LNCAP (cell line): ENCODE results near the gene DAAM2.

Experiments
- TF ChIP-seq, protein P1 (sequence below): fragments of 450-650 bp; IDR thresholded peaks from 2 replicates; pipeline ENCODE4 v1.5.1; 2017; ENCODE audit warnings: mild to moderate bottlenecking

DAAM2 gene

DNA sequence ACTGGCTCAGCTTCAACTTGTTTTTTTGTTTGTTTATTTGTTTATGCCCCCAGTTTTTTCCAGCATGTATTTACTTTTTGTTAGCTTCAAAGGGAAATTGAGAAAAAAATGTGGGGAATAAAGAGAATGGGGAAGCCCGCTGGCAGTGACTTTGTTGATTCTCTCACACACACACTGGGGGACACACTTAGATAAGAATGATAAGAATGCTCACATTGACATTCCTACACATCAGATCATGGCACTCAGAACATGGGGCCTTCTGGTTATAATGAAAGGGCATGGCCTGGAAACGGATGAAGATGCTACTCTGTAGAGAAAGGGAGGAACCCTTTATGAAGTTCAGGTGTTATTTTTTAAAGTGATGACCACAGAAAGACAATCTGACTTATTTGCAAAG is 15.6 kb upstream of the DAAM2 start:
- TF ChIP-seq, protein P1, sequence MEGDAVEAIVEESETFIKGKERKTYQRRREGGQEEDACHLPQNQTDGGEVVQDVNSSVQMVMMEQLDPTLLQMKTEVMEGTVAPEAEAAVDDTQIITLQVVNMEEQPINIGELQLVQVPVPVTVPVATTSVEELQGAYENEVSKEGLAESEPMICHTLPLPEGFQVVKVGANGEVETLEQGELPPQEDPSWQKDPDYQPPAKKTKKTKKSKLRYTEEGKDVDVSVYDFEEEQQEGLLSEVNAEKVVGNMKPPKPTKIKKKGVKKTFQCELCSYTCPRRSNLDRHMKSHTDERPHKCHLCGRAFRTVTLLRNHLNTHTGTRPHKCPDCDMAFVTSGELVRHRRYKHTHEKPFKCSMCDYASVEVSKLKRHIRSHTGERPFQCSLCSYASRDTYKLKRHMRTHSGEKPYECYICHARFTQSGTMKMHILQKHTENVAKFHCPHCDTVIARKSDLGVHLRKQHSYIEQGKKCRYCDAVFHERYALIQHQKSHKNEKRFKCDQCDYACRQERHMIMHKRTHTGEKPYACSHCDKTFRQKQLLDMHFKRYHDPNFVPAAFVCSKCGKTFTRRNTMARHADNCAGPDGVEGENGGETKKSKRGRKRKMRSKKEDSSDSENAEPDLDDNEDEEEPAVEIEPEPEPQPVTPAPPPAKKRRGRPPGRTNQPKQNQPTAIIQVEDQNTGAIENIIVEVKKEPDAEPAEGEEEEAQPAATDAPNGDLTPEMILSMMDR = no peak

DNA sequence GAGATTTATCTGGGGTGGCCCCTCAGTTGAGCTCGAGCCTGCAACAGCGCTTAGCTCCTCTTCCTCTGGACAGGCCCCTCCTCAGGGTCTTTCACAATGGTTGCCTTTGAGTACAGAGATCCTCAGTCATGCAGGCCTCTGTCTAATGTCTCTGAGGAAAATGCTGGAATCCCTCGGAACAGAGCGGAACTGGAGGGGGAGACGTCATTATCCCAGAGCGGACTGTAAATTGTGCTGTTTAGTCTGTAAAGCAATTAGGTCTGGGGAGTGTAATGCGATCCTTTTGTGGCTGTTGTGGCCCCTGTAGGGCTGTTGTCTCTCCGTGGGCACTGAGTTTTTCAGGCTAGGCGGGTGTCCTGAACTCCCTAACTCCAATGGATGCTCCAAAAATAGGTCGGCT is 15.0 kb upstream of the DAAM2 start:
- TF ChIP-seq, protein P1 = no peak

DNA sequence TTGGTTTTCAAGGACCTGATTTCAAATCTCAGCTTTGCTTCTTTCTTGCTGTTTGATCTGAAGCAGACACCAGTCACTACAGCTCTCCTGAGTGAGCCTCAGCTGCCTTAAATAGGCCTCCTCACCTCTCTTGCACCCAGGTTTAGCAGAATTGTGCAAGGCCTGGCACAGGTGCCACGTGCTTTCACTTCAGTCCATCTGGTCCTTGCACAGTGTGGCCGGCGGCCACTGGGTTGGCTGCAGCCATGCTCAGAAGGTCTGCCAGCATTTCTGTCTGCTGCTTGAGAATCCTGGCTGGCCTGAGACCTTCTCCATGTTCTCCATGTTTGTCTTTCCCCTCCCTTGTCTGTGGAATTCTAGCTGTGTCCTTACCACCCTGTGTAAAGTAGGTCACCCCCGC is 14.5 kb upstream of the DAAM2 start:
- TF ChIP-seq, protein P1 = no peak

DNA sequence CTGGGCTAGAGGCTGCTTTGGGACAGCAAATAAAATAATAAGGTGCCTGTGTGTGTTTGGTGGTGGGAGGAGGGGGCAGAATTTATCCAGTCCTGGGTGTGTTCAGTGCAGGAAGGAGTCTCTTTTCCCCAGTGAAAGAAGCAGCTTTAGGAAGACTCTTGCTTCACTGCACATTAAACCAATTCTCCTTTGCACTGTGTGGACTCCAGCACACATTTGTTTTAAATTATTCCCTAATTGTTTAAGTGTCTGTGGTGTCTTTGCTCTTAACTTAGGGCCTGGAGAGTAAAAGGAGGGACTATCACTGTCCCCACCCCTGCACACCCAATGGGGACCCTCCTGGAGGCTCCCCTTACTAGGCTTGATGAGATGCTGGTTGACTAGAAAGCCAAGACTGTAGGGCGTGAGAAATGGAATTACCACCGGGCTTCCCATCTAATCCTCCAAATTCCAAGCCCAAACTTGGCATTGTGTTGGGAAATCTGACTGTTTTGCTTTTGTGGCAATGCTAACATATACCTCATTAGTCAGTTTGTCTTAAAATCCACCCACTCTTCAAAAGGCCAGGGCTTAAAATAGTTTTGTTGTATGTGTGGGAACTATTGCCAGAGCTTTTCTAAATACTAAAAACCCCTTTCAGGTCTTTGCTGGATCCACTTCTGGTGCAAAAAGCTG is 13.5 kb upstream of the DAAM2 start:
- TF ChIP-seq, protein P1 = no peak

DNA sequence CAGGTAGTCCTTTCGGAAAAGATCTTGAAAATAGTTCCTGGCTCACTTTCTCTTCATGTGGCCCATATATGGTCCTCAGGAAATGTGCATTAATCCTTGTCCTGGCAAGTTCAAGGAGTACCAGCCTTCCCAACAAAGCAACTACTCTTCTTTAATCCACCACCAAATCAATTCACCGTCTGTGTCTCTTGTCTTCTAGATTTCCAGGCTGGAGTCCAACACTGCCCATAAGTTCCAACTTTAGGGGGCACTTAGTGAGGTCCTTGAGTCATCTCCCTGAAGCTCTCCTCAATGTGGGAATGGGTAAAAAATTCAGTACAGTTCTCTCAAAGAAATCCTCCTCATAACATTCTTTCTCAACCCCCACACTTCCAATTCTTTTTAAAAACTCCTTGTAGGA is 6.9 kb upstream of the DAAM2 start:
- TF ChIP-seq, protein P1 = no peak

DNA sequence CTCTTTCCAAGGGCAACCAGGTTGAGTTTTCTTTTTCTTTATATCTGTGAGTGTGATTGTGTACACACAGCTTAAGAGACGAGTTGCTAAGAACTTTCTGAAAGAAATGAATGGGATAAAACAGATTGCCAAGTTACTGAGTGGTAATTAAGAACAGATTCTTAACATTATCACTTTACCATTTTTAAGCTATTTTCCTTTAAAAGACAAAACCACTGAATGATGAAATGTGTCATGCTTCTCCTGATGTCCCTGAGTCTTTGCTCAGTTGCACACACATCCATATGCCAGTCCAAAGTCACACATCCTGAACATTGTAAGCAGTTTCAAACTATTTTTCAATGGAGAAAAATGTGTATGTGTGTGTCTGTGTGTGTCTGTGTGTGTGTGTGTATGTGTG is 5.5 kb upstream of the DAAM2 start:
- TF ChIP-seq, protein P1 = no peak

DNA sequence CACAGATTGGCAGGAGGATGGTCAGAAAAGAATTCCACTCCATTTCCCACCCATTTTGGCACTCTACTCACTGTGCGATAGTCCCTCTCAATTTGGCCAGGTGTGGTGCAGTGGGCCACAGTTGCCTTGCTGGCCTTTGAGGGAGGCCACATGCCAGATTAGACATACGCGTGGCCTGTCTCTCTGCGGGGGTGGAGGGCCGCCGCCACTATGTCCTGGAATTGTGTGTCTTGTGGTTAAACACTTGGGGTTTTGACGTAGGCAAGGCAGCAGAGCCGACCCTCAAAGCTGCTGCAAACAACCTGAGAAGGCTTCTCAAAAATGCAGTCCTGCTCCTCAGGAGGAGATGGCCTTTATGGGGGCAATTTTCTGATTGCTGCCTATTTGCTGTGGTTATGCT is 4.9 kb upstream of the DAAM2 start:
- TF ChIP-seq, protein P1 = no peak

DNA sequence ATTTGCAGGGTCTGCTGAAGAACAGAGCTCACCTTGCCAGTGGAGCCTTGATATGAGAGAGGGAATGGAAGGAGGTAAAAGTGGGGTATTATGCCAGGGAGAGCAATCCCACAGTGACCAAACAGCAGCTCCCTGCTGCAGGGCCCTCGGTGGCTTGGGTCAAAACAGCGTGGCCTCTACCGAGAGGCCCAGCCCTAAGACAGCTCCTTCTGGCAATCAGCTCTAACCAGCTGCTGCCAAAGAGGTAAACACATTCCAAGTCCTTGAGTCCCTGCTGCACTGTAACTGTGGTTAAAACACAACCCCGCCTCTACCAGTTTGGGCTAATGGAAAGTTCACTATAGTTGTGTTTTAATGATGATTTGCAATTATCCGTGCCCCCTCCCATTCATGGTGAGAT is 1.4 kb upstream of the DAAM2 start:
- TF ChIP-seq, protein P1 = no peak
